Neuronal stem cell (in vitro differentiated cells): ENCODE measurements around the gene AIFM3.

ENCODE experiments used
- DNase-seq: peaks from one replicate; pipeline ENCODE4 v3.0.0-alpha.2; 2013; ENCODE audit warnings: low spot score
- H2AFZ ChIP-seq: one replicate; pipeline ENCODE4 v1.6.1; 2013; ENCODE audit warnings: mild to moderate bottlenecking, low read length, inconsistent platforms
- H2AK5ac ChIP-seq: 2 replicates; pipeline ENCODE4 v1.6.1; 2013; ENCODE audit warnings: low read depth, mild to moderate bottlenecking, inconsistent platforms, low read length, moderate library complexity, mixed read lengths
- H2BK120ac ChIP-seq: 2 replicates; pipeline ENCODE4 v1.6.1; 2013; ENCODE audit warnings: low read depth, mild to moderate bottlenecking, inconsistent platforms, low read length, moderate library complexity, mixed read lengths
- H2BK12ac ChIP-seq: one replicate; pipeline ENCODE4 v1.6.1; 2013; ENCODE audit warnings: low read length, inconsistent platforms
- H2BK15ac ChIP-seq: 2 replicates; pipeline ENCODE4 v1.6.1; 2013; ENCODE audit warnings: mild to moderate bottlenecking, low read length, inconsistent platforms, mixed read lengths
- H2BK5ac ChIP-seq: one replicate; pipeline ENCODE4 v1.6.1; 2013; ENCODE audit warnings: inconsistent platforms, mild to moderate bottlenecking, low read length, moderate library complexity
- H3K14ac ChIP-seq: one replicate; pipeline ENCODE4 v1.6.1; 2013; ENCODE audit warnings: low read length, inconsistent platforms
- H3K18ac ChIP-seq: 2 replicates; pipeline ENCODE4 v1.6.1; 2013; ENCODE audit warnings: low read length, inconsistent platforms
- H3K23ac ChIP-seq: 2 replicates; pipeline ENCODE4 v1.6.1; 2013; ENCODE audit warnings: low read depth, mild to moderate bottlenecking, mixed read lengths, low read length, inconsistent platforms; ENCODE audit not compliant: poor library complexity
- H3K27ac ChIP-seq: replicated peaks from 3 replicates; pipeline ENCODE4 v1.5.1; 2013; ENCODE audit warnings: low read length, inconsistent platforms
- H3K27me3 ChIP-seq, 3 experiments: 2 replicates each; pipeline ENCODE4 v1.6.1; 2013; ENCODE audit warnings: low read length in 3 of 3, mild to moderate bottlenecking in 2 of 3, inconsistent platforms in 1 of 3, low read depth in 1 of 3, mixed read lengths in 1 of 3, moderate library complexity in 1 of 3; ENCODE audit not compliant: control insufficient read depth in 3 of 3, insufficient read depth in 3 of 3
- H3K36me3 ChIP-seq, 2 donors: replicated peaks in 1 of 2; 2 replicates each; pipeline ENCODE4 v1.6.1; 2013; ENCODE audit warnings: low read length in 2 of 2; ENCODE audit not compliant: control insufficient read depth in 2 of 2, insufficient read depth in 2 of 2
- H3K4ac ChIP-seq: 2 replicates; pipeline ENCODE4 v1.6.1; 2013; ENCODE audit warnings: inconsistent platforms, mild to moderate bottlenecking, low read length, moderate library complexity
- H3K4me1 ChIP-seq, 2 donors: 1 replicate in 1 of 2; 2 replicates in 1 of 2; pipeline ENCODE4 v1.6.1; 2013; ENCODE audit warnings: low read length in 2 of 2, low read depth in 1 of 2; ENCODE audit not compliant: control insufficient read depth in 2 of 2, insufficient read depth in 1 of 2
- H3K4me2 ChIP-seq: one replicate; pipeline ENCODE4 v1.6.1; 2013; ENCODE audit warnings: mild to moderate bottlenecking, low read length, inconsistent platforms; ENCODE audit not compliant: insufficient read depth, poor library complexity, severe bottlenecking
- H3K4me3 ChIP-seq, 2 donors: 2 replicates each; pipeline ENCODE4 v1.5.1; 2013; ENCODE audit warnings: low read length in 2 of 2, mild to moderate bottlenecking in 2 of 2, inconsistent platforms in 1 of 2, moderate library complexity in 1 of 2
- H3K79me1 ChIP-seq: one replicate; pipeline ENCODE4 v1.6.1; 2013; ENCODE audit warnings: low read depth, mild to moderate bottlenecking, inconsistent platforms, low read length, moderate library complexity
- H3K9ac ChIP-seq: one replicate; pipeline ENCODE4 v1.6.1; 2013; ENCODE audit warnings: mild to moderate bottlenecking, low read depth, low read length, inconsistent platforms; ENCODE audit not compliant: poor library complexity
- H3K9me3 ChIP-seq, 2 donors: replicated peaks in 1 of 2; 2 replicates each; pipeline versions ENCODE3 to v1.6.1; 2013; ENCODE audit warnings: low read length in 2 of 2, mild to moderate bottlenecking in 2 of 2, inconsistent platforms in 1 of 2, low read depth in 1 of 2, mixed read lengths in 1 of 2, moderate library complexity in 1 of 2; ENCODE audit not compliant: control insufficient read depth in 2 of 2, insufficient read depth in 1 of 2
- H4K8ac ChIP-seq: one replicate; pipeline ENCODE4 v1.6.1; 2013; ENCODE audit warnings: low read depth, mild to moderate bottlenecking, inconsistent platforms, low read length, moderate library complexity
- H4K91ac ChIP-seq: one replicate; pipeline ENCODE4 v1.6.1; 2013; ENCODE audit warnings: low read length, low read depth, mild to moderate bottlenecking, inconsistent platforms; ENCODE audit not compliant: poor library complexity
- WGBS, 2 donors: extraction: QIAGEN DNeasy Blood & Tissue Kit; methylation state at CpG; one replicate each; pipeline ENCODE4 v1.1.7; 2013; ENCODE audit warnings: missing lambda C conversion rate in 2 of 2, mixed read lengths in 1 of 2; ENCODE audit not compliant: insufficient read length in 2 of 2, insufficient replicate concordance in 1 of 2; ENCODE audit errors: extremely low coverage in 2 of 2; 5-methylcytosine and 5-hydroxymethylcytosine counted together

AIFM3 gene

DNA sequence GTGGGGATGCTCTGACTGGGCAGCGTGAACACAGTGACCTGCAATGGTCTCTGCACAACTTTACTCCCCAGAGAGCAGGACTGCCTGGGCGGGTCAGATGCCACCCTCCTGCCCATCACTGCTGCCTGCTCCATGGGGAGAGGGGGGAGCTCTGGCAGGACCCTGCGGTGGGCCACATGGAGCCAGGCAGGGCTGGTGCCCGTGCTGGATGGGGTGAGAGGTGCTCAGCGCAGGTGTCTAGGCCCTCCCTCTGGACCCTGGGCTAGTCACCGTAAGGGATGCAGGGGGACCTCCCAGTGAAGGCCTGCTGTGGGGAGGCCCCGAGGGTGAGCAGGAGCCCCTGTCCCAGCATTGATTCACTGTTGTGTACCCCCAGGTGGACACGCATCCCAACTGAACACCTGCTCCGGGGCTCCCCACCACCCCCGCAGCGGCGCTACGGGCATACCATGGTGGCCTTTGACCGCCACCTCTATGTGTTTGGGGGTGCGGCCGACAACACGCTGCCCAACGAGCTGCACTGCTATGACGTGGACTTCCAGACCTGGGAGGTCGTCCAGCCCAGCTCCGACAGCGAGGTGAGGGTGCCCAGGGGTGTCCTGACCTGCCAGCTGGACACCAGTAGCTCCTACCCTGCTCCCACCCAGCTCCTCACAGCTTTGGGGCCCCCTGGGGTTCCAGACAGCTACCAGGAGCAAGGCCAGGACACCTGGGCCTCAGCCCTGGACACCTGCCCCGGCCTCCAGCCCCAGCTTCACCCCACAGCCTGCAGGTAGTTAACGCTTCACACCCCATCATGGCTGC, 24.4 kb downstream of the AIFM3 start:
- peak overlapping the region in 1 of 2 donors; percentile 35 for H3K4me3 ChIP-seq
- H3K4ac ChIP-seq, result no peak overlapping the region
- H2BK5ac ChIP-seq, result no peak overlapping the region
- peak overlapping the region; percentile 34 for H3K23ac ChIP-seq
- no peak overlapping the region for H3K14ac ChIP-seq
- peak overlapping the region; percentile 22 for H2BK12ac ChIP-seq
- H2BK120ac ChIP-seq, result no peak overlapping the region
- H3K36me3 ChIP-seq, result peaks cover 47 to 73% of the 10 kb centered on the region in 2 donors
- H3K27ac ChIP-seq, result no peak overlapping the region
- no peak overlapping the region for H3K18ac ChIP-seq
- H3K27me3 ChIP-seq, result no peaks in the 10 kb centered on the region
- H2BK15ac ChIP-seq, result no peak overlapping the region
- H3K9me3 ChIP-seq, result no peaks in the 10 kb centered on the region
- no peak overlapping the region for H2AFZ ChIP-seq
- no peak overlapping the region for H4K91ac ChIP-seq
- peak overlapping the region; percentile 72 for H3K9ac ChIP-seq
- H3K4me2 ChIP-seq, result no peak overlapping the region
- no peaks in the 10 kb centered on the region for H3K4me1 ChIP-seq
- H2AK5ac ChIP-seq, result no peak overlapping the region
- H4K8ac ChIP-seq, result no peak overlapping the region
- no CpG with 5 or more reads among the region's 24 CpGs for WGBS, 2 donors
- no peak for DNase-seq
- H3K79me1 ChIP-seq, result peaks cover 3% of the 10 kb centered on the region

DNA sequence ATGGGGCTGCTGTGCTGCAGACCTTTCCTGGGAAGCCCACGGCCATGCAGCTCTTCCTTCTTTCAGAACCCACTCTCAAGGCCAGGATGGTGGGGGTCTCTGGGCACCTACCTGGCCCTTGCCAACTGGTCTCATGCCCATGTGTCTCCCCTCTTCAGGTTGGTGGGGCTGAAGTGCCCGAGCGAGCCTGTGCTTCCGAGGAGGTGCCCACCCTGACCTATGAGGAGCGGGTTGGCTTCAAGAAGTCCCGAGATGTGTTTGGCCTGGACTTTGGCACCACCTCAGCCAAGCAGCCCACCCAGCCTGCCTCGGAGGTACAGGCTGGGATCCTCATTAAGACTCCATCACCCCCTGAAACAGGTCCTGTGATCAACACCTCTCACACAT, 25.0 kb downstream of the AIFM3 start:
- Histone ChIP-seq H3K27ac (no peak overlapping the region), H3K18ac (no peak overlapping the region), H3K14ac (no peak overlapping the region), H3K27me3 (no peaks in the 10 kb centered on the region), H2AK5ac (no peak overlapping the region), H3K4ac (no peak overlapping the region), H3K9ac (no peak overlapping the region), H3K36me3 (peaks cover 51 to 74% of the 10 kb centered on the region in 2 donors), H3K9me3 (no peaks in the 10 kb centered on the region), H2BK120ac (no peak overlapping the region), H2BK12ac (no peak overlapping the region), H3K4me3 (peak overlapping the region in 1 of 2 donors; percentile 4), H2AFZ (no peak overlapping the region), H4K91ac (no peak overlapping the region), H2BK5ac (no peak overlapping the region), H3K4me1 (no peaks in the 10 kb centered on the region), H3K23ac (no peak overlapping the region), H3K4me2 (no peak overlapping the region), H3K79me1 (peaks cover 5% of the 10 kb centered on the region), H4K8ac (no peak overlapping the region), H2BK15ac (no peak overlapping the region)
- WGBS, 2 donors, result no CpG with 5 or more reads among the region's 7 CpGs
- DNase-seq, result no peak

DNA sequence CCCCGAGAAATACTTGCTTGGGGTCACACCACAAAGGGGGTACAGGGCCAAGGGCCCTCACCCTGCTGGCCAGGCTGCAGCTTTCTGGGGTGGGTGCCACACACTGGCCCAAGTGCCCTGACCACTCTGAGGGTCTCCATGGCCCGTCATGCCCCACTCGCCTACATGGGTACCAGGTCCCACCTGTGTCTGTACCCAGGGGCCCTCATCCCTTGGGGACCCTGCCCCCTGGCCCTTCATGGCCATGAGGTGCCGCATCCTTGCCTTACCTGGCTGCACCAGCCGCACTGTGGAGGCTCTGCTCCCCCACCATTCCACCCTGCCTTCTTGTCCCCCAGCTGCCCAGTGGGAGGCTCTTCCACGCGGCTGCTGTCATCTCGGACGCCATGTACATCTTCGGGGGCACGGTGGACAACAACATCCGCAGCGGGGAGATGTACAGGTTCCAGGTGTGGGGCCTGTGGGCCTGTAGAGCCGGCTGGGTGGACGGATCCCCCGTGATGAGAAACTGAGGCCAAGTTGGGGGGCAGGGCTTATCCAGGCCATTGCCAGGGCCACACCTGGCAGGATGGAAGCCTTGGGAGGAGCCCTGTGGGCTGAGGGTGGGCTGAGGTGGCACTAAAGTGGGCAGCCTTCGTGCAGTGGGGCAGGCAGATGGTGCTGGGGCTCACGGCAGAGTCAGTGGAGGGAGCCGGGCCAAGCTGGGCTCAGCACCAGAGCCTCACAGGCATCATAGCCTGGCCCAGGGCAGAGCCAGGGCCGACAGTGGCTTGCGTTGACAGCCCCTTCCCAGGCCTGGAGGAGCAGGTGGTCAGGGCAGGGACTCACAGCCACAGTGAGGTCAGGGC, 25.6 kb downstream of the AIFM3 start:
- Histone ChIP-seq H3K27ac (no peak overlapping the region), H4K91ac (no peak overlapping the region), H3K4ac (no peak overlapping the region), H3K14ac (no peak overlapping the region), H3K4me3 (no peak overlapping the region), H2AFZ (no peak overlapping the region), H3K36me3 (peaks cover 54 to 76% of the 10 kb centered on the region in 2 donors), H3K4me2 (no peak overlapping the region), H2BK5ac (no peak overlapping the region), H3K79me1 (peaks cover 2% of the 10 kb centered on the region), H3K4me1 (no peaks in the 10 kb centered on the region), H3K9ac (peak overlapping the region; percentile 34), H2BK120ac (no peak overlapping the region), H3K18ac (no peak overlapping the region), H2BK12ac (no peak overlapping the region), H4K8ac (no peak overlapping the region), H3K27me3 (no peaks in the 10 kb centered on the region), H2BK15ac (peak overlapping the region; percentile 27), H2AK5ac (no peak overlapping the region), H3K23ac (peak overlapping the region; percentile 91), H3K9me3 (no peaks in the 10 kb centered on the region)
- no CpG with 5 or more reads among the region's 21 CpGs for WGBS, 2 donors
- DNase-seq, result no peak
